DMS53 (cell line): ENCODE data around the gene ZNF865.
"Not testable (repeated sequence)": the region's sequence is repeated elsewhere in the genome, so short reads cannot be mapped to it uniquely, and the experiment has no call there.

ENCODE experiments used
- DNase-seq: peaks from one replicate; lab custom pipeline; 2025; lab: John Stamatoyannopoulos, UW

The ZNF865 gene

GRCh38 chr19:55605637-55606470 lies at the start of gene ZNF865:
Gene ZNF865, plus strand, starts transcription at chr19:55605647. Its CDS starts 7,972 bp downstream, at chr19:55613619.
- DNase-seq: peak; percentile 92

- no peak for DNase-seq
These were observed 45.8 kb upstream of the ZNF865 start for GRCh38 chr19:55559684-55560083.

GRCh38 chr19:55563261-55563690 lies 42.2 kb upstream of the ZNF865 start:
- DNase-seq: peak; percentile 51

- no peak for DNase-seq
These were observed 38.6 kb upstream of the ZNF865 start for GRCh38 chr19:55566823-55567222.

- no peak for DNase-seq
These were observed 37.6 kb upstream of the ZNF865 start for GRCh38 chr19:55567708-55568328.

- DNase-seq: not testable (repeated sequence)
These were observed 36.0 kb upstream of the ZNF865 start for GRCh38 chr19:55569477-55569876.

- DNase-seq: not testable (repeated sequence)
These were observed 31.5 kb upstream of the ZNF865 start for GRCh38 chr19:55573929-55574328.

GRCh38 chr19:55576746-55577145 lies 28.7 kb upstream of the ZNF865 start:
- DNase-seq: no peak

GRCh38 chr19:55578031-55578760 lies 27.3 kb upstream of the ZNF865 start:
- DNase-seq: no peak

GRCh38 chr19:55578761-55579747 lies 26.4 kb upstream of the ZNF865 start:
- DNase-seq: no peak

- DNase-seq: peak; percentile 44
These were observed 25.5 kb upstream of the ZNF865 start for GRCh38 chr19:55579766-55580621.

- DNase-seq: peak; percentile 95
These were observed 24.8 kb upstream of the ZNF865 start, which contains the start of gene ZNF579 for GRCh38 chr19:55580628-55581144. Gene ZNF579, minus strand, starts transcription at chr19:55580848. Its CDS starts 1,209 bp downstream, at chr19:55579639.

- peak; percentile 78 for DNase-seq
These were observed 24.2 kb upstream of the ZNF865 start for GRCh38 chr19:55581145-55581822.

- peak; percentile 84 for DNase-seq
These were observed 23.6 kb upstream of the ZNF865 start for GRCh38 chr19:55581823-55582223.

- DNase-seq: not testable (repeated sequence)
These were observed 23.2 kb upstream of the ZNF865 start for GRCh38 chr19:55582284-55582683.

- DNase-seq: not testable (repeated sequence)
These were observed 21.6 kb upstream of the ZNF865 start for GRCh38 chr19:55583897-55584296.

GRCh38 chr19:55584871-55585270 lies 20.6 kb upstream of the ZNF865 start:
- DNase-seq: no peak

- peak; percentile 77 for DNase-seq
These were observed 19.6 kb upstream of the ZNF865 start for GRCh38 chr19:55585658-55586339.
